Thyroid gland (tissue), 4 donors: Measurements from ENCODE around the gene SNX9.

Source experiments
- CTCF ChIP-seq, 6 experiments: fragments of 200-600 bp in 3 of 6; fragments of 450-650 bp in 3 of 6; sonication (generic) in 3 of 6; IDR thresholded peaks; one replicate each; pipeline ENCODE4 v1.5.1; 2016 to 2019; ENCODE audit warnings: antibody characterized with exemption in 6 of 6, mild to moderate bottlenecking in 2 of 6, inconsistent platforms in 1 of 6, moderate library complexity in 1 of 6
- POLR2A ChIP-seq, 2 donors: fragments of 450-650 bp; IDR thresholded peaks; one replicate each; pipeline ENCODE4 v1.6.1; 2017; ENCODE audit warnings: antibody characterized with exemption in 2 of 2, mild to moderate bottlenecking in 2 of 2, moderate library complexity in 1 of 2

GRCh38 chr6:157904999-157905398 is 82.0 kb downstream of the SNX9 start:
- no peak for TF ChIP-seq CTCF (IDR thresholded peaks at IDR 0.05)
- TF ChIP-seq POLR2A (IDR thresholded peaks at IDR 0.05) = no peak
